Ovary (tissue), 9 donors: Measurements from ENCODE around the gene FAM13A. TPM values are rescaled to one million over a fixed set of nuclear protein-coding genes. Genes with fewer than 3 reads are reported as not detected.

Experiments used
- DNase-seq, 5 donors: peaks; one replicate each; pipeline ENCODE4 v3.0.0-alpha.2; 2019 to 2020
- H3K27ac ChIP-seq, 2 donors: fragments of 200-600 bp; one replicate each; pipeline versions ENCODE4 v1.5.1 to v1.8.0; 2019 to 2022
- H3K27me3 ChIP-seq: fragments of 200-600 bp; one replicate; pipeline ENCODE4 v1.8.0; 2022
- H3K36me3 ChIP-seq: fragments of 200-600 bp; sonication (generic); one replicate; pipeline ENCODE4 v1.5.1; 2019
- H3K4me1 ChIP-seq: one replicate; pipeline ENCODE4 v1.8.1; 2013; ENCODE audit warnings: mild to moderate bottlenecking, moderate library complexity; ENCODE audit not compliant: insufficient read depth
- H3K4me3 ChIP-seq: fragments of 200-600 bp; sonication (generic); one replicate; pipeline ENCODE4 v1.5.1; 2017
- H3K9me3 ChIP-seq, 2 donors: fragments of 200-600 bp in 1 of 2; sonication (generic) in 1 of 2; one replicate each; pipeline versions ENCODE4 v1.5.1 to v1.8.1; 2013 to 2019; ENCODE audit warnings: mild to moderate bottlenecking in 1 of 2, moderate library complexity in 1 of 2
- CTCF ChIP-seq, 3 donors: fragments of 450-650 bp in 2 of 3; fragments of 200-600 bp in 1 of 3; IDR thresholded peaks; one replicate each; pipeline versions ENCODE4 v1.5.1 to v1.8.0; 2016 to 2022; ENCODE audit warnings: antibody characterized with exemption in 3 of 3, mild to moderate bottlenecking in 1 of 3
- EP300 ChIP-seq: sonication (generic); formaldehyde crosslinking; IDR thresholded peaks from one replicate; pipeline ENCODE4 v1.6.1; 2017; ENCODE audit warnings: antibody characterized with exemption
- POLR2A ChIP-seq: fragments of 450-650 bp; IDR thresholded peaks from one replicate; pipeline ENCODE4 v1.6.1; 2017; ENCODE audit warnings: antibody characterized with exemption, mild to moderate bottlenecking, moderate library complexity
- WGBS, 3 donors: extraction: QIAGEN DNeasy Blood & Tissue Kit in 1 of 3; methylation state at CpG; one replicate each; pipeline versions ENCODE4 v1.1.5 to v1.1.7; 2013 to 2017; 5-methylcytosine and 5-hydroxymethylcytosine counted together
- intact Hi-C, 4 donors: fragments of 100-400 bp; cut with DNase I; formaldehyde crosslinking; loops; one replicate each; pipeline versions ENCODE4 v1.11.0 to v1.15.1; 2022 to 2023
- polyA plus RNA-seq, 2 donors: library from polyadenylated mRNA; stranded (reverse); fragments of 200-250 nt in 1 of 2; fragments of 350-450 nt in 1 of 2; fragmentation: Illumina TruSeq in 1 of 2; extraction: RNeasy Lipid Tissue Mini Kit (QIAGEN cat#74804) in 1 of 2; gene quantifications; one replicate each; pipeline ENCODE4 v1.2.3, GENCODE V29; 2013 to 2014
- total RNA-seq, 7 donors: library from RNA; depleted of rRNA in 2 of 7; stranded (reverse); fragments of >200 nt in 2 of 7; fragmentation: NEBNext Ultra II Directional in 3 of 7; extraction: Animal tissue kit (Norgen Biotek cat#: 25700) in 3 of 7; gene quantifications; one replicate each; pipeline versions ENCODE4 v1.1.0 to v1.2.4, GENCODE V29; 2016 to 2023
- donor health status: DM: no; HTN: no; CAD: no; lungs with moderate emphysema.
- donor health status: DM: no; HTN: no; CAD: no.
- donor health status: Bipolar disorder and iron deficiency.
- donor health status: DM: yes; HTN: yes; CAD: no.
- donor health status: DM: no; HTN: no; CAD: no.
- donor health status: DM: yes; HTN: yes; CAD: no.

Gene FAM13A
- total and polyA plus RNA-seq, 9 donors = 16.7 to 51.8 (median 38.0) TPM

GRCh38 chr4:88722276-88722780 lies 334.7 kb downstream of the FAM13A start:
- H3K4me3 ChIP-seq = no peak overlapping the region
- no peaks in the 10 kb centered on the region for H3K4me1 ChIP-seq
- no peak overlapping the region for H3K27ac ChIP-seq
- no peak for DNase-seq
- H3K36me3 ChIP-seq = no peaks in the 10 kb centered on the region
- intact Hi-C loops = no loop called here
- H3K9me3 ChIP-seq = peaks cover 0 to 8% of the 10 kb centered on the region in 2 donors
- 93 to 97% (median 95%) methylated on average over 10 of the region's 10 CpGs for WGBS, 3 donors
- TF ChIP-seq CTCF (IDR thresholded peaks at IDR 0.05) (no peak), POLR2A (no peak)
- no peaks in the 10 kb centered on the region for H3K27me3 ChIP-seq

GRCh38 chr4:88720451-88721428 lies 336.2 kb downstream of the FAM13A start:
- no peaks in the 10 kb centered on the region for H3K27me3 ChIP-seq
- H3K27ac ChIP-seq = no peak overlapping the region
- H3K36me3 ChIP-seq = no peaks in the 10 kb centered on the region
- H3K4me3 ChIP-seq = no peak overlapping the region
- TF ChIP-seq POLR2A (no peak), EP300 (no peak), CTCF (IDR thresholded peaks at IDR 0.05) (no peak)
- WGBS, 3 donors = 51 to 64% (median 62%) methylated on average over 10 of the region's 10 CpGs
- intact Hi-C loops = no loop called here
- peaks cover 0 to 8% of the 10 kb centered on the region in 2 donors for H3K9me3 ChIP-seq
- no peaks in the 10 kb centered on the region for H3K4me1 ChIP-seq
- no peak for DNase-seq

- TF ChIP-seq POLR2A (no peak), EP300 (no peak), CTCF (IDR thresholded peaks at IDR 0.05) (no peak)
- WGBS, 3 donors = 96 to 97% (median 97%) methylated on average over 1 of the region's 1 CpG
Observed at GRCh38 chr4:88719381-88719780, 337.6 kb downstream of the FAM13A start.

GRCh38 chr4:88718098-88718497 lies 338.9 kb downstream of the FAM13A start:
- 97 to 98% (median 97%) methylated on average over 5 of the region's 5 CpGs for WGBS, 3 donors
- Histone ChIP-seq H3K4me3 (no peak overlapping the region), H3K27me3 (no peaks in the 10 kb centered on the region), H3K36me3 (no peaks in the 10 kb centered on the region), H3K27ac (no peak overlapping the region), H3K9me3 (peaks cover 0 to 8% of the 10 kb centered on the region in 2 donors), H3K4me1 (no peaks in the 10 kb centered on the region)
- no peak for DNase-seq
- intact Hi-C loops = no loop called here
- TF ChIP-seq CTCF (IDR thresholded peaks at IDR 0.05) (no peak), POLR2A (no peak), EP300 (no peak)

More at GRCh38 chr4:88719381-88719780, 337.6 kb downstream of the FAM13A start:
- Histone ChIP-seq H3K9me3 (peaks cover 0 to 8% of the 10 kb centered on the region in 2 donors), H3K27ac (no peak overlapping the region), H3K4me1 (no peaks in the 10 kb centered on the region), H3K27me3 (no peaks in the 10 kb centered on the region), H3K4me3 (no peak overlapping the region), H3K36me3 (no peaks in the 10 kb centered on the region)
- intact Hi-C loops = no loop called here
- no peak for DNase-seq
